GM20000 (cell line): ENCODE data around the gene PTGR1.

Source experiments
- DNase-seq: peaks from one replicate; pipeline ENCODE4 v3.0.0; 2012; ENCODE audit warnings: low spot score
- CTCF ChIP-seq: IDR thresholded peaks from 2 replicates; pipeline ENCODE4 v1.5.1; 2012; ENCODE audit warnings: mild to moderate bottlenecking, control low read depth; ENCODE audit errors: extremely low read depth, missing control alignments

PTGR1 gene

GRCh38 chr9:111634860-111635259 lies 35.4 kb upstream of the PTGR1 start:
- no peak for TF ChIP-seq CTCF
- DNase-seq = no peak

GRCh38 chr9:111633389-111633736 lies 33.9 kb upstream of the PTGR1 start:
- no peak for DNase-seq
- TF ChIP-seq CTCF = no peak

DNA sequence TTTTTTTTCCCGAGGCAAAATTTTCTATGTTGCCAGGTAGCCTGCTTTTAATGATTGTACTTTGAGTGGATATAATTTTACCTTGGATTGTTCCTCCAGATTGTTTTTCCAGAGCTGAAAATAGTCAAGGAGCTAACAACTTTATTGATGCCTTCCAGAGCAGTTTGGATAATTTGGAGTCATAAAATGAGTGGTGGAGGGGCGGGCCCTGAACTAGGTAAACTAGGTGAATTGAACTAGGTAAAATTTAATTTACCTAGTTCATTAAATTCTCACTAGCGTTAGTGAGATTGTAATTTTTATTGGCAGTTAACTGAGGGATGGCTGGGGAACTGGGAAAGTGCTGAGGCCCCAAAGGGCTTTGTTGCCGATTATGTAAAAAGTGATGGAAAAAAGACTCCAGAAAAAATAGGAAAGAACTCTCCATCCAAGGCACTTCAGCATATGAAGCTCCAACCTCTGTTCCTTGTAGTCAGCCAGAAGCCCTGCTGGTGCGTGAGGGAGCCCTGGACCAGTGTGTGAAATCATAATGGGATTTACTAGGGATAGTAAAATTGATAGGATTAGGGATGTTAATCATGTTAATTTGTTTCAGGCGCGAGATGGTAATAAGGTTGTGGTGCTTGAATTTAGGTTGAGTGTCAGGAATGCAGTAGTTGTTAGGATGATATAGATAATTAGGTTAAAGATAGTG lies 33.4 kb upstream of the PTGR1 start:
- TF ChIP-seq CTCF = no peak
- DNase-seq = no peak

DNA sequence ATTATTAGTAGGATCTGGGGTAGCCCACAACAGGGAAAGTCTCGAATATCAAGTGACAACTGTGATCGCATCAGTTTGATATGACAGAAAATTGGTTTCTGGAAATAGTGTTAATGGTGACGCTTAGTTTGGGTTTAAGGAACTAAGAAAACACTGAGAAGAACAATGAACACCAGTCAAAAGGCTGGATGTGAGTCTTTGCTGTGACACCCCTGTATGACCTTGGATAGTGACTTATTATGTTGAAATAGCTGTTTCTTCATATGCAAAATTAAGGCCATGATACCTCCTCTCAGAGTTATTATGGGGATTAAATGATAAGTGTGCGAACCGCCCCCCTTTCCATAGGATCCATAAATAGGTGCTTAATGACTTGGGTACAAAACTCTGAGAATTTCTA lies 32.6 kb upstream of the PTGR1 start:
- no peak for DNase-seq
- TF ChIP-seq CTCF = no peak

DNA sequence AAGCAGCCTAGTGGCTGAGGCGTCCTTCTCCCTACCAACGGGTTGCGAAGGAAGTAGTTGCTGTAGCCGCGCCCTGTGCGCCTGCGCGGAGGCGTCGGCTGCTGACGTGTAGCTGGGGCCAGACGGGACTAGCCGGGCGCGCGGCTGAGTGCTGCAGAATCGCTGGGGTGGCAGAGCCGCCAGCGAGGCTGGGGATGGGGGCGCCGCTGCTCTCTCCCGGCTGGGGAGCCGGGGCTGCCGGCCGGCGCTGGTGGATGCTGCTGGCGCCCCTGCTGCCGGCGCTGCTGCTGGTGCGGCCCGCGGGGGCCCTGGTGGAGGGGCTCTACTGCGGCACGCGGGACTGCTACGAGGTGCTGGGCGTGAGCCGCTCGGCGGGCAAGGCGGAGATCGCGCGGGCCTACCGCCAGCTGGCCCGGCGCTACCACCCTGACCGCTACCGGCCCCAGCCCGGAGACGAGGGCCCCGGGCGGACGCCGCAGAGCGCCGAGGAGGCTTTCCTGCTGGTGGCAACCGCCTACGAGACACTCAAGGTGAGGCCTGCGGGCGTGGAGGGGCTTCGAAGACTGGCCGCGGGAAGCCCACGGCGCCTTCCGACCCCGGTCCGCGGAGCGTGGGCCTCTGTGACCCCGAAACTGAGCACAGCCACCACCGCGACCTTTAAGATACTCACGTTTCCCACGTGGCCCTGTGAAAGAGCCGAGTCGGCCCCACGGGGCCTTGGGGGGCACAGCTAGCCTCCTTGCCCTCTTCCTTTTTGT lies 31.9 kb upstream of the PTGR1 start, which contains the start of gene DNAJC25:
DNAJC25 (plus strand) TSS at position 121 of the 758 bp plus-strand sequence; CDS start at position 195, 74 bp downstream.
- DNase-seq = peak; percentile 100
- TF ChIP-seq CTCF = no peak

GRCh38 chr9:111630964-111631213 lies 31.4 kb upstream of the PTGR1 start:
- no peak for TF ChIP-seq CTCF
- no peak for DNase-seq

GRCh38 chr9:111630182-111630963 lies 30.9 kb upstream of the PTGR1 start:
- no peak for TF ChIP-seq CTCF
- DNase-seq = no peak
